GM03348 (cell line): ENCODE results near the gene SLC7A6OS.

Experiments
- DNase-seq: peaks from one replicate; pipeline ENCODE4 v3.0.0; 2012; ENCODE audit warnings: low spot score

Gene SLC7A6OS

GRCh38 chr16:68344252-68344651, 33.5 kb upstream of the SLC7A6OS start:
- DNase-seq: no peak

- no peak for DNase-seq
These were observed 32.4 kb upstream of the SLC7A6OS start for GRCh38 chr16:68343137-68343536.

- no peak for DNase-seq
These were observed 31.9 kb upstream of the SLC7A6OS start for GRCh38 chr16:68342620-68343019.

- DNase-seq: no peak
These were observed 28.5 kb upstream of the SLC7A6OS start for GRCh38 chr16:68339214-68339613.

GRCh38 chr16:68338326-68339119, 27.8 kb upstream of the SLC7A6OS start:
- no peak for DNase-seq

- DNase-seq: peak; percentile 59
These were observed 24.4 kb upstream of the SLC7A6OS start for GRCh38 chr16:68335175-68335574.

GRCh38 chr16:68332411-68333121, 21.8 kb upstream of the SLC7A6OS start:
- no peak for DNase-seq

- peak; percentile 44 for DNase-seq
These were observed 21.2 kb upstream of the SLC7A6OS start for GRCh38 chr16:68331879-68332410.

GRCh38 chr16:68328860-68329390, 18.2 kb upstream of the SLC7A6OS start:
- no peak for DNase-seq

- peak; percentile 91 for DNase-seq
These were observed 17.6 kb upstream of the SLC7A6OS start for GRCh38 chr16:68328151-68328859.

GRCh38 chr16:68324780-68325357, 14.1 kb upstream of the SLC7A6OS start:
- no peak for DNase-seq

GRCh38 chr16:68324336-68324735, 13.6 kb upstream of the SLC7A6OS start:
- no peak for DNase-seq

- DNase-seq: no peak
These were observed 8.6 kb upstream of the SLC7A6OS start for GRCh38 chr16:68319185-68319908.

- no peak for DNase-seq
These were observed 2.4 kb upstream of the SLC7A6OS start for GRCh38 chr16:68313116-68313515.

GRCh38 chr16:68310437-68310773, 341 bp downstream of the SLC7A6OS start:
- peak; percentile 62 for DNase-seq

GRCh38 chr16:68309799-68310198, 947 bp downstream of the SLC7A6OS start:
- DNase-seq: no peak

GRCh38 chr16:68306633-68307032, 4.1 kb downstream of the SLC7A6OS start:
- DNase-seq: no peak

GRCh38 chr16:68300734-68301459, 9.8 kb downstream of the SLC7A6OS start:
- peak; percentile 33 for DNase-seq

- DNase-seq: no peak
These were observed 10.9 kb downstream of the SLC7A6OS start for GRCh38 chr16:68299571-68300453.
